Ramos (cell line): ENCODE results near the gene TMEM129.

Source experiments
- in situ Hi-C: fragments of 300-500 bp; cut with MboI; formaldehyde crosslinking; loops from one replicate; pipeline ENCODE4 v1.14.3; 2022; ENCODE audit warnings: low sequenced_read_pairs; ENCODE audit not compliant: unreplicated experiment

TMEM129 gene

DNA sequence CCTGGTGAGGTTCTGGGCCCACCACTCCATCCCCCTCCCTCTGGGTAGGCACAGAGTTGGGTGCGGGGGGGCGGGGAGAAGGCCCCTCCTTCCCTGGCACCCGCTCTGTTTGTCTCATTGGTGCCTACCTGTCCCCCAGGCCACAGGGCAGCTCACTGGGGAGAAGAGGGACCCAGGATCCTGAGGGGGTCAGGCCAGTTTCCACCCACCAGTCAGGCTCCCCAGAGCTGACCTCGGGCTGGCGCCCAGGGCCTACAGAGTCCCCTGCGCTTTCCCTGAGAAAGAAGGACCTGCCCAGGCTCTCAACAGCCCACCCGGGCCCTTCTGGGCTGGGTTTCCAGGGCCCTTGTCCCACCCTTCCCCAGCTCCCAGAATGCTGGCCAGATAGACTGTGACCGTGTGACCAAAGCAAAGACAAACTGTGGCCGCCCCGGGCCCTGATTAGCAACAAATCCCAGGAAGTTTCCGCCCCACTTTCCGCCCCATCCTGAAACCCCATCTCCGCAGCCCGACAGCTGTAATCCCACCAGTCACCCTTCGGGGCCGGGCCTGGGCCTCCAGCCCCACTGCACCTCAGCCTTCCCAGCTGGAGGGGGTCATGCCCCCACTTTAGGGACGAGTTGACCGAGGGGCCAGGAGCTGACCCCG is 38.2 kb upstream of the TMEM129 start:
- in situ Hi-C loops, result loop anchor here (10.0 kb wide), 1 partner anchor 146 kb away; no protein-coding TSS in a partner anchor

DNA sequence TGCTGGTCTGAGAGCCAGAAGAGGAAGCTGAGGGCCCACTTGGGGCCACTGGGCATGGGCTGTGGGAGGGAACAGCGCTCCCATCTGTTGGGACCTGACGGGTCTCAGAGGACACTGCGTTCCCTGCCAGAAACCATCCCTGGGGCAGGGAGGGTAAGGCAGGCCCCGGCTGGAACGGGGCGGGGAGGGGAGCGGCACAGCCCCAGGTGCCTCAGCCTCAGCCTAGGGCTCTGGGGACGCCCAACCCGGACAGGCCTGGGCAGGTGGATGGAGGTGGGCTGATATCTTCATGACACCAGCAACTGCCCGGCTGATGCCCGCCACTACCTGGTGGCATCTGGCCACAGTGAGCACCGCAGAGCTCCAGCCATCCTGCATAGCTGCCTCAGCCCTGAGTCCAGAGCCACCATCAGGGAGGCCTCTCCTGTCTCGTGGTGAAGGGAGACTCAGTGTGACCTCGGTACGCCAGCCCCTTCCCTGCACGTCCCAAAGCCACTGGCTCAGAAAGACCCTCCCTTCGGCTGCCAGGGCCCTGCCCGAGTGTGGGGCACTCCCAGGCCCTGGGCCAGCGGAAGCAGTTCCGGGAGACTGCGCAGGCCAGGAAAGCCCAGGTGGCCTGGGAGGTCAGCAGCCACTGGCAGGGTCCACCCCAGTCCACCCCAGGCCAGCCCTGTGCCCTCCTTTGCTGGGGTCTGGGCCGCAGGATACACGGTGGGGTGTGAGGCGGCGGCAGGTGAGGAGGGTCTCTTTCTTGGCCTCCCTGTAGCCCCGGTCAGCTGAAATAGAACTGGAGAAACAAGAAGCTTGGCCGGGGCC is 37.4 kb upstream of the TMEM129 start:
- in situ Hi-C loops, result loop anchor here (10.0 kb wide), 1 partner anchor 146 kb away; no protein-coding TSS in a partner anchor

DNA sequence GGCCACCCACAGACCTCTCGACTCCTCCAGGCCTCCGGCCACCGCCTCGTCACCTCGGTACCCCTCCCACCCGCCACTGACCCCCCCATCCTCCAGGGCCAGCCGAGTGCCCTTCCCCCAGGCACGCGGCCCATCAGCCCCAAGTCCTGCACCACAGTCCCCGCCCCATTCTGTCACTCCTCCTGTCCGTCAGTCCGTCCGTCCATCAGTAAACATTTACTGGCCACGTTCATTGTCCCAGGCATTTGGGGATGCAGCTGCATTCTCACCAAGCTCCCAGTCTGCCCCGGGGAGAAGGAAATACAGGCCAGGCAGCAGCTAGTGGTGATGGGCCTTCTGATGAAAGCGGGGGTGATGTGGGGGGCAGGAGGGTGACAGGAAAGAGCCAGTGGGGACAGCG is 36.7 kb upstream of the TMEM129 start:
- in situ Hi-C loops, result loop anchor here (10.0 kb wide), 1 partner anchor 147 kb away; no protein-coding TSS in a partner anchor

DNA sequence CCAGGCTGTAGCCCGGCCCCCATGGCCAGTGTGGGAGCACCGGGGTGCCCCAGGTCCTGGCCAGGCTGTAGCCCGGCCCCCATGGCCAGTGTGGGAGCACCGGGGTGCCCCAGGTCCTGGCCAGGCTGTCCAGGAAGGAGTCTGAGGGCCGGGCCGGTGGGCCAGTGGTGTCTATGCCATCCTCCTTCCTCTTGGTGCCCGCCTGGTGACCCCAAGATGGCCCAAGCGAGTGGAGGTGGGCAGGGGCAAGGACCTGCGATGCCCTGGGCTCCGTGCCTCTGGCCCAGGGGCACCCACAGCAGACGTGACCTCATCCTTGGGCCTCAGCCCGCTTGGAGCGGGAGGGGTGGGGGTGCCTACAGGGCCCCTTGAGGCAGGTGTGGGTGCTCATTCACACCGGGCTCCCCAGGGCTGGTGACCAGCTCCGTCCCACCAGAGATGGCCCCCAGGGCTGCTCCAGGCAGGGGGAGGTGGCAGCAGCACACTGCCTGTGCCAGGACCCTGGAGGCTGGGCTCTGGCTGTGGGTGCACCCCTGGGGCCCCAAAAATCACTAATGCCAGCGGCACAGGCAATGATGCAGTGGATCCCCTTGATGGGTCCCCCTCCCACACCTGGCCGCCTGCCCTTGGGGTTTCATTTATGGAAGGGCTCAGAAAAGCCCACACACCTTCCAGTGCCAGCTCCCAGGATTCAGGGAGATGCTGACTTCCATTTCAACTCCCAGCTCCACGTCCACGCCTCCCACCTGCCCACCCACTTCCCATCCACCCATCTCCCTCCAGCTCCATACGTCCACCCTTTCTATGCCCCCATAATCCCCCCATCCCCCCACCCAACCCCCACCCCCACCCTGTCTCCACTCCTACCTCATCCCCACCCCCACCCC is 36.0 kb upstream of the TMEM129 start:
- in situ Hi-C loops, result loop anchor here (10.0 kb wide), 1 partner anchor 148 kb away; no protein-coding TSS in a partner anchor

DNA sequence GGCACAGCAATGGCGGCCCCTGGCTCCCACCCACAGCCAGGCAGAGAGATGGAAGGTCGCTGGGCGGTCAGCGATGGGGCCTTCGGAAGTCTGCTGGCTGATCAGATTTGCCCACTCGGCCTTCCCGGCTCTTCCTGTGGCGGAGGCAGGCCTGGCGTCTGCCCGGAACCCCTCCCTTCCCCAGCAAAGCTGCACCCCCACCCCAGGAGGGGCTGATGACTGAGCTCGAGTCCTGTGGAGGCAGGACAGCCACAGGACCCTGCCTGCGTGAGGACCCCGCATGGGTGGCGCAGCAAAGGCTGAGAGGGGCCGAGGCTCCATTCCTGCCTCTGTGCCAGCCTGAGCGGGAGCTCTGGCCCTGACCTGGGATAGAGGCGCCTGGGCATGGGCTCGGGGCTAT is 35.0 kb upstream of the TMEM129 start:
- in situ Hi-C loops, result loop anchor here (10.0 kb wide), 1 partner anchor 149 kb away; no protein-coding TSS in a partner anchor

DNA sequence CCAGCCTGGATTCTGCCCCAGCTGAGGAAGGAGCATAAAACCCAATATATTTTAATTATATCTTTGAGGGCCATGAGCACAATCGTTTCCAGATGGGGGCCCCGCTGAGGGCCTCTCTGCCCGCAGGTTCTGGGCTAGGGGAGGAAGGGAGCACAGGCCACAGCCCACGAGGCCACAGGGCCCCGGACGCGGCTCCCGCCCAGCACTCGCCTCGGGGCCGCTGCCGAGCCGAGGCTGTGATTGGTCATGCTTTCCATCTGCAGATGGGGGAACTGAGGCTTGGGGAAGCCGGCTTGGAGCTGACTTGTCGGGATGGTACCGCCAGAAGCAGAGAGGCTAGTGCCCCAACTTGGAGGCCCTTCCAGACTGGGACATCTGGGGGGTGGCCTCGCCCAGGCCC is 34.2 kb upstream of the TMEM129 start:
- in situ Hi-C loops, result loop anchor here (10.0 kb wide), 1 partner anchor 150 kb away; no protein-coding TSS in a partner anchor

DNA sequence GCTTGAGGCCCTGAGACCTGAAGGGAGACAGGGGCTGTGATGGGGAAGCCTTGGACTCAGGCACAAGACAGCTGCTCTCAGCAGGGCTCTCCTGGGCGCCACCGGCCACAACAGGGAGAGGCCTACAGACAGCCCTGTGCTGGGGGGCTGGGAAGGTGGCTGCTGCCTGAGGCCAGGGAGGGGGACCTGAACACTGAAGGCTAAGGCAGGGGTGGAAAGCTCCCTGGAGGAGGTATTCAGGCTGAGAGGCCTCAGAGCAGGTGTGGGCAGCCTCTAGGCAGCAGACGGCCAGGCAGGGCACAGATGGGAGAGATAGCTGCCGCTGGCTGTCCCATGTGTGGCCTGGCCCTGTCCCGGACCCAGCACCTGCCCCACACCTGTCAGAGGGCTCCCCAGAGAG is 33.2 kb upstream of the TMEM129 start:
- in situ Hi-C loops, result loop anchor here (10.0 kb wide), 1 partner anchor 150 kb away; no protein-coding TSS in a partner anchor

DNA sequence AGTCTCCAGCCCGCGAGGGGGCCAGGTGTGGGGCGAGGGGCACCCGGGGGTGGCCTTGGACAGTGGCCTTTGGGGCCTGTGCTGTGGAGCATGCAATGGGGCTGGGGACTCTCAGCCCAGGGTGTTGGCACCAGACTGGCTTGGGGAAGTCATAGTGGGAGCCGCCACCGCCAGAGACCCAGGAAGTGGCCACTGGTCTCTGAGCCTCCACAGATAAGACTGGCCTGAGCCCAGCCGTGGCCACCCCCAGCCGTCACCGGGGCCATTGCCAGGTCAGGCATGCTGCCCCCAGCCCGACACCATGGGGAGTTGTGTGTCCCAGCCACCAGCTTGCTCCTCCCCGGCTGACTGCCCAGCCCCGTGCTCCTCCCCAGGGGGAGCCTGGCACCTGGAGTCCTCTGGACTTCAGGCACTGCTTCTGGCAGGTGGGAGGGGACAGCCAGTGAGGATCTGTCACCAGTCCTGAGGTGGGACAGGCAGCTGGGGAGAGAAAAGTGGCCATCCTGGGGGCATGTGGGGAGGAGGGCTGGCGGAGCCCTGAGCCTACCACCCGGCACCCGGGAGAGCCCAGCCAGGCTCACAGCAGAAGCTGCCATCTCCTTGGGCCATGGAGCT is 32.7 kb upstream of the TMEM129 start:
- in situ Hi-C loops, result loop anchor here (10.0 kb wide), 1 partner anchor 151 kb away; no protein-coding TSS in a partner anchor

DNA sequence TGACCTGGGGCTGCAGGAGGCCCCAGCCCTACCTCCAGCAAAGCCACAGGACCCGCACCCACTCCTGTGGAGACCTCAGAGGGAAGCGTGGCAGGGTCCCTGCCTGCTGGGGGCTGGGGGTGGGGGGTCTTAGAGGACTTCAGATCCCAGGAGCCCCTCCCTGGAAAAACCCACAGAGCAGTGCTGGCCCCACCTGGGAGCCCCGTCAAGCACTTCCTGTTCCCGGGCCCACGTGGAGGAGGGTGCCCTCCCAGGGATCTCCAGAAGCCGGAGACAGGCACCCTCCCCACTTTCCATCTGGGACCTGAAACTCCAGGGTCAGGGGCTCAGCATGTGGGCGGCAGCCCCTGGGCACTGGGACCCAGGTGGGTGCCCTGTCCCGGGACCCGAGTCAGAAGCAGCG is 32.2 kb upstream of the TMEM129 start:
- in situ Hi-C loops, result loop anchor here (10.0 kb wide), 1 partner anchor 152 kb away; no protein-coding TSS in a partner anchor

DNA sequence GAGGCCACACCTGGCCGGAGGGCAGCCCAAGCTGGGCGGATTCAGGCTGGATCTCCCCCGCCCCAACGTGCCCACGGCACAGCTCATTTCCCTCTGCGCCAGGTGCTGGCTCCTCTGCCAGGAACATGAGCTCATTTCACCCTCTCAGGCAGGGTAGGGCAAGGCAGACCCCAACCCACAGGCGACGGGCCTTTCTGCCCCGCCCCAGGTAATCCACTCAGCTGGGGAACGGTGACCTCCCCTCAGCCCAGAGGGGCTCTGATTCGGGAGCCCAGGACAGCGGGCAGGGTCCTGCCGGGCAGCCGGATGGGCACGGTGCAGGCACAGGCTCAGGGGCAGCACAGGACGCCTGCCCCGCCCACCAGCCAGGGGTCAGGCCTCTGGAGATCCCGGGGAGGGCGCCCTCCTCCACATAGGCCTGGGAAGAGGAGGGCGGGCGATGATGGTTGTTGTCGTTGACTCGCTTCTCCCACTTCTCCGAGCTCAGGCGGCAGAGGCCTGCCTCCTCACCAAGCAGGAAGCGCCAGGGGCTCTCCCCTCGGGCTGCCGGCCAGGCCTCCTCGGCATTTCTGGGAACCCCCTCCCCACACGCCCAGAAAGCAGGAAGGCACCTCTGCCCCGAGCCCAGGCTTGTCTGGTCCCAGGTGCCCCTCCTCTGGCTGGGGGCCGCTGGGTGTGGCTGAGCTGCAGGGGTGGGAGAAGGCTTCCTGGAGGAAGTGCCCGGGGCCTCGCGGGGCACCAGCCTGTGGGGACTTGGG is 31.3 kb upstream of the TMEM129 start:
- in situ Hi-C loops, result loop anchor here (10.0 kb wide), 1 partner anchor 152 kb away; no protein-coding TSS in a partner anchor

DNA sequence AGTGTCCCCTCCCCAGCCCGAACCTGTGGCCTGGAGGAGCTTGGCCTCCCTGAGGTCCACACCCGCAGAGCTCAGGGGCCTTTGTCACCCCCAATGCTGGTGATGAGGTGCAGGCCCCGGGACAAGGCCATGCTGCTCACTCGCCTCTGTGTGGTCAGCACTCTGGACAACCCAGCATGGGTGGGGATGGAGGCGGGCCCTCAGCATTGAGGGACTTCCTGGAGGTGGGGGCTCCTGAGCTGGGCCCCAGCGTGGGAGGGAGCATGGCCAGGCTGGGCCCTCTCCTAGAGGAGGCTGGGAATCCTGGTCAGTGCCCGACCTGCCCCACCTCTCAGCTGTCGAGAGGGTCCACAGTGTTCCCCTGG is 30.8 kb upstream of the TMEM129 start:
- in situ Hi-C loops, result loop anchor here (10.0 kb wide), 1 partner anchor 153 kb away; no protein-coding TSS in a partner anchor

DNA sequence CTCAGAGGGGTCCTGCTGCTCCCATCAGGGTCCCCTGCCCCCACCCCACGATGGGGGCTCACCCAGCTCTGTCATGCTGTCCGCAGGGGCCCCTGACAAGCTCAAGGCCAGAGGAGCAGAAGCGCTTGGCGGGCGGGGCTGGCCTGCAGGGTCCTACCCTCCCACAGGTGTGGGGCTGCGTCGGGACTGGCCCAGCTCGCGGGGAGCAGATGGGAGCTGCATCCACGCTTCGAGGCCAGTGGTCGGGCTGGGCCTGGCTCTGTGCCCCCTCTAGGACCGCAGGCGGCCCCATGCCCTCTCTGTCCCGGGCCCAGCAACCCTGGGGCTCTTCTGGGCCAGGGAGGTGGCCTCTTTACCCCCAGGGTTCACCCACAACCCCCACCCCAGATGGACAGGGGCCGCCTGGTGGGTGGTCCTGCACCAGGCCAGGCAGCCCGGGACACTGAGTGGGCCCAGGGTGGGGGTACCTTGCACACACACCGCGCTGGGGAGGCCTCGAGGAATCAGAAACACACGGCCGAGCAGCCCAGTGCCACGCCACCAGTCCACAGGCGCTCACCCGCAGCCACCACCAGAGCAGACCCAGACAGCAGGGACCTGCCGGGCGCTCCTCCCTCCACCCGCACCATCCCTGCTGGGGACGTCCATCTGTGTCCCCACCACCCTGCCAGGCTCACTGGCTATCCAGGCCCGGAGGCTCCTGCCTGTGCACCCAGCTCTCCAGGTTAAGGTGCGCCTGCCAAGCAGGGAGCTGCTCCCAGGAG is 30.2 kb upstream of the TMEM129 start:
- in situ Hi-C loops, result loop anchor here (10.0 kb wide), 1 partner anchor 153 kb away; no protein-coding TSS in a partner anchor

DNA sequence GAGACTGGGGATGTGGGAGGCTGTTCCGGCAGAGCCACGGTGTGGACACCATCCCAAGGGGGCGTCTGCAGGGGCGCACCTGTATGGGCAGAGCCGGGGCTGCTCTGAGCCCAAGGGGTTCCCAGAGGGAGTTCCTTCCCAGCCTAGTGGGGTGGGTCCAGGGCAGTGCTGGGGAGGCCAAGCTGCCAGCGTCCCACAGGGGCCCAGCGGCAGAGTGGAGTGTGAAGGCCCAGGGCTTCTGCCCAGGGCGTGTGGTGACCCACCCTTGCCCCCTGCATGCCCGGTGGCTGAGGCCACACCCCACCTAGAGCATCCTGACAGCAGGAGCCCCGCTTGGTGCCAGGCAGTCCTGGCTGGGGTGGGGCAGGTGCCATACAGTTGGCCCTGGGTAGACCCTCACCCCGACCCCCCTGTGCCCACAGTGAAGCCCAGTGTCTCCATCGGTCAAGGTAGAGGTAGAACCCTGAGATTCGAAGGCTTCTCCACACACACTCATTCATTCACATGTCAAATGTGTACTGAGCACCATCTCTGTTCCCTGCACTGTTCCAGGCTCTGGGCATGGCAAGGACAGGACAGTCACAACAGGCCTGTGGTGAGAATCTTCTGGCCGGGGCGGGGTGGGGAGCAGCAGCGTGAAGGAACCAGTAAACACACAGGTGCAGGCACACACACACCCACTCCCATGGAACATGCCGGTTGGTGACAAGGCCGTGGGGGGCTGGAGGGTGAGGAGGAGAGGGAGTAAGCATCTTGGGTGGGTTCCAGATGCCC is 29.4 kb upstream of the TMEM129 start:
- in situ Hi-C loops, result loop anchor here (10.0 kb wide), 1 partner anchor 154 kb away; no protein-coding TSS in a partner anchor

DNA sequence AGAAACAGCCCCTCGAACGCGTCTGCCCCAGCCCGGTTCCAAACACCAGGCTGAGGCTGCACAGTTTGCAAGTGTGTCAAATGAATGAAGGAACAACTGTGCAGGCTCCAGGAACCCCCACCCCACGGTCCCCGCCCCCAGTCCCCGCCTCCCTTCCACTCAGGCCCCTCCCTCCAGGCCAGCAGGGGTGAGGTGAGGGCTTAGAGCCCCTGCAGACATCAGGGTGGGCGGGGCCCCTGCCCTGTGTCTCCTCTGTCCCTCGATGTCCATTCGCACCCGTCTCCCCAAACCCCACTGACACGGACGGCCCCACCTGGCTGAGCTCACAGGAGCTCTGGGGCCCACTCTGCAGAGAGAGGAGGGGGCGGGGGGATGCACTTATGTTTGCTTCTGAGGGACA is 28.7 kb upstream of the TMEM129 start:
- in situ Hi-C loops, result loop anchor here (10.0 kb wide), 1 partner anchor 155 kb away; no protein-coding TSS in a partner anchor

DNA sequence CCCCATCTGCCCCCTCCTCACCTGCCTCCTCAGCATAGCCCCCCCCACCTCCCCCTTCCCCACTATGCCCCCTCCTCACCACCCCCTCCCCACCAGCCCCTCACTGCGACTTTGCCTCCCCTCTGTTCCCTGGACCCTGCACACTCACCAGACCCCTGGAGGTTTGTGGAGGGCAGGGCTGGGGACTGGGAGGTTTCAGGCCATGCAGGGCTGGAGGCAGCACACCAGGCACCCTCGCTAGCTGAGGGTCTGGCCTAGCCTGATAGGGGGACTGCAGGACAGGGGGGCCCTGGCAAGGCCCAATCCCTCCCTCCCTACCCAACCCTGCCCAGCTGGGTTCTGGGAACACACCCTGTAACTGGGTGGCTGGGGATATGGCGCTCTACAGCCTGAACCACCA is 28.2 kb upstream of the TMEM129 start:
- in situ Hi-C loops, result no loop called here

DNA sequence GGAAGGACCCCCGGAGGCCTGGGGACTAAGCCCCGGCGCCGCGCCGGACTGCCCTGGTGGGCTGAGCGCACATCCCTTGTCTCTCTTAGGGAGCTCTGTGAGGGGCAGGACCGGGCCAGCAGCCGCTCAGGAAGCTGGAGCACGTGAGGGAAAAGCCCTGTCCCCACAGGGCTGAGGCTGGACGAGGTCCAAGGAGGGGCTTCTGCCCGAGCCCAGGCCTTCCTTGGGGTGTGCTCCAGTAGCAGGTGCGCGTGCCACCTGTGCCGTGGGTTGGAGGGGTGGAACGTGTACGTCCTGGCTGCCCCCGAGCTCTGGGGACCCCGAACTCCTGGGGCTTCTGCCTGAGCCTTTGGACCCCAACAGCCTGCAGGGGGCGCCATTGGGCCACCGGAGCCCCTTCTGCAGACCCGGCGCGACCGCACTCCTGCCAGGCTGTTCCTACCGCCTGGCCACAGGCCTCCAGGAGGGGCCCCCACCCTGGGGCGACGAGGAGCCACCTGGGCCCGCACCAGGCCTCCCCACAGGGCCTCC is 27.4 kb upstream of the TMEM129 start:
- in situ Hi-C loops, result no loop called here

DNA sequence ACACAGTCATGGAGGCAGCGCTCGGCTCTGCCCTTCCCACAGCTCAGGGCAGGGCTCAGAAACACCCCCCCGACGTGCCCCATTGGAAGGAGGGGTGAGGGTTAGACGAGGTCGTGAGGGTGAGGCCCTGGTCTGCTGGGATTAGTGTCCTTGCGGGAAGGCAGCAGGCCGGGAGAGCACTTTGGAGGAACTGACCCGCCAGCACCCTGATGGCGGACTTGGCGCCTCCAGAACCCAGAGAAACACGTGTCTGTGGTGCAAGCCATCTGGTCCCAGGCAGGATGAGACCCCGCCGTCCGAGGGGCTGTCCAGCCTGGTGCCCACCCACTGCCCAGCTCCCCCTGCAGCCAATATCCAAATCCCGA is 26.5 kb upstream of the TMEM129 start:
- in situ Hi-C loops, result no loop called here
